Hematopoietic multipotent progenitor cell treated with erythropoietin and hydrocortisone succinate and interleukin-3 and kit ligand, for 15 days (in vitro differentiated cells): ENCODE results near the gene ABCF1.
A peak's percentile ranks its signal among the peaks of the same experiment; 100 is the strongest.

Source experiments
- DNase-seq: peaks from one replicate; pipeline ENCODE4 v3.0.0-alpha.2; 2015; ENCODE audit warnings: low spot score

Gene ABCF1

GRCh38 chr6:30557683-30557981, 13.6 kb upstream of the ABCF1 start:
- DNase-seq: peak; percentile 26

- no peak for DNase-seq
Measured at GRCh38 chr6:30560930-30561329, 10.3 kb upstream of the ABCF1 start.

GRCh38 chr6:30562470-30563425, 8.5 kb upstream of the ABCF1 start:
- no peak for DNase-seq

GRCh38 chr6:30564114-30564513, 7.1 kb upstream of the ABCF1 start:
- DNase-seq: no peak

- no peak for DNase-seq
Measured at GRCh38 chr6:30565772-30566171, 5.5 kb upstream of the ABCF1 start.

- no peak for DNase-seq
Measured at GRCh38 chr6:30568245-30568644, 3.0 kb upstream of the ABCF1 start.

GRCh38 chr6:30570263-30570662, 979 bp upstream of the ABCF1 start:
- DNase-seq: no peak

GRCh38 chr6:30570740-30571074, 535 bp upstream of the ABCF1 start:
- DNase-seq: no peak

- DNase-seq: peak; percentile 14
Measured at GRCh38 chr6:30571762-30572082, 480 bp downstream of the ABCF1 start.

GRCh38 chr6:30572148-30572547, 906 bp downstream of the ABCF1 start:
- no peak for DNase-seq

- DNase-seq: no peak
Measured at GRCh38 chr6:30573113-30573512, 1.9 kb downstream of the ABCF1 start.

GRCh38 chr6:30578051-30578450, 6.8 kb downstream of the ABCF1 start:
- no peak for DNase-seq

GRCh38 chr6:30583921-30584320, 12.7 kb downstream of the ABCF1 start:
- DNase-seq: no peak

GRCh38 chr6:30589754-30590358, 18.6 kb downstream of the ABCF1 start:
- no peak for DNase-seq

GRCh38 chr6:30590509-30590908, 19.3 kb downstream of the ABCF1 start:
- DNase-seq: no peak

GRCh38 chr6:30591008-30591407, 19.8 kb downstream of the ABCF1 start:
- DNase-seq: peak; percentile 46

GRCh38 chr6:30592287-30592686, 21.0 kb downstream of the ABCF1 start:
- no peak for DNase-seq

GRCh38 chr6:30597315-30598144, 26.3 kb downstream of the ABCF1 start:
- peak; percentile 84 for DNase-seq

- DNase-seq: no peak
Measured at GRCh38 chr6:30598912-30599624, 27.8 kb downstream of the ABCF1 start.

- no peak for DNase-seq
Measured at GRCh38 chr6:30599625-30600324, 28.5 kb downstream of the ABCF1 start.

- no peak for DNase-seq
Measured at GRCh38 chr6:30600451-30600961, 29.3 kb downstream of the ABCF1 start.

- no peak for DNase-seq
Measured at GRCh38 chr6:30601436-30601814, 30.2 kb downstream of the ABCF1 start.
